Loucy (cell line): Measurements from ENCODE around the gene CD79A.

Experiments
- EZH2phosphoT487 ChIP-seq: fragments of 200-600 bp; IDR thresholded peaks from 2 replicates; pipeline ENCODE4 v1.6.1; 2018; ENCODE audit warnings: antibody characterized with exemption, mild to moderate bottlenecking, moderate library complexity, borderline replicate concordance
- TF ChIP-seq, protein P1 (sequence below): fragments of 200-600 bp; sonication (generic); conservative IDR thresholded peaks from 2 replicates; pipeline ENCODE4 v1.5.1; 2014; ENCODE audit warnings: mild to moderate bottlenecking, antibody characterized with exemption, low read length

DNA sequence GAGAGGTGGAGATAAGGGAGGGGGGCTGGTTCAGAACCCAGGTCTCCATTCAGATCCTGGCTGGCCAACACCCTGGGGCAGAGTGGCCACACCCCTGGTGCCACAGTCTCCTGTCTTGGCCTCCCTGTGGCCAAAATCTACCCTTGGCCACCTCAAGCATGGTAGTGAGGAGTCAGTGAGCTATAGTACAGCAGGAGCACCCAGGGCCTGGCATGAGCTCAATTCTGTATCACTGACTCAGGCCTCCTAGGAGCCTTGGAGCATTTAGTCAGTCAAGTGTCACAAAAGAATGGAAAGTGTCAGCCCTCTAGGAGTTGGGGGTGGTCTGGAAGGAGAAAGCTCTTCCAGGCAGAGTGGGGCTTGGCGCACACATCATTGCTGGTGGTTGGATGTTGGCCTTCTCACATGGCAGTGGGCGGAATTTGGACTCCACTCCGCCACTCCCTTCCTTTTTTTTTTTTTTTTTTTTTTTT lies 6.6 kb upstream of the CD79A start:
- TF ChIP-seq EZH2phosphoT487: no peak
- TF ChIP-seq, protein P1, sequence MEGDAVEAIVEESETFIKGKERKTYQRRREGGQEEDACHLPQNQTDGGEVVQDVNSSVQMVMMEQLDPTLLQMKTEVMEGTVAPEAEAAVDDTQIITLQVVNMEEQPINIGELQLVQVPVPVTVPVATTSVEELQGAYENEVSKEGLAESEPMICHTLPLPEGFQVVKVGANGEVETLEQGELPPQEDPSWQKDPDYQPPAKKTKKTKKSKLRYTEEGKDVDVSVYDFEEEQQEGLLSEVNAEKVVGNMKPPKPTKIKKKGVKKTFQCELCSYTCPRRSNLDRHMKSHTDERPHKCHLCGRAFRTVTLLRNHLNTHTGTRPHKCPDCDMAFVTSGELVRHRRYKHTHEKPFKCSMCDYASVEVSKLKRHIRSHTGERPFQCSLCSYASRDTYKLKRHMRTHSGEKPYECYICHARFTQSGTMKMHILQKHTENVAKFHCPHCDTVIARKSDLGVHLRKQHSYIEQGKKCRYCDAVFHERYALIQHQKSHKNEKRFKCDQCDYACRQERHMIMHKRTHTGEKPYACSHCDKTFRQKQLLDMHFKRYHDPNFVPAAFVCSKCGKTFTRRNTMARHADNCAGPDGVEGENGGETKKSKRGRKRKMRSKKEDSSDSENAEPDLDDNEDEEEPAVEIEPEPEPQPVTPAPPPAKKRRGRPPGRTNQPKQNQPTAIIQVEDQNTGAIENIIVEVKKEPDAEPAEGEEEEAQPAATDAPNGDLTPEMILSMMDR: no peak
